ENCODE results near the gene PIGU.
"Not testable (repeated sequence)": the region's sequence is repeated elsewhere in the genome, so short reads cannot be mapped to it uniquely, and the experiment has no call there.

The PIGU gene

DNA sequence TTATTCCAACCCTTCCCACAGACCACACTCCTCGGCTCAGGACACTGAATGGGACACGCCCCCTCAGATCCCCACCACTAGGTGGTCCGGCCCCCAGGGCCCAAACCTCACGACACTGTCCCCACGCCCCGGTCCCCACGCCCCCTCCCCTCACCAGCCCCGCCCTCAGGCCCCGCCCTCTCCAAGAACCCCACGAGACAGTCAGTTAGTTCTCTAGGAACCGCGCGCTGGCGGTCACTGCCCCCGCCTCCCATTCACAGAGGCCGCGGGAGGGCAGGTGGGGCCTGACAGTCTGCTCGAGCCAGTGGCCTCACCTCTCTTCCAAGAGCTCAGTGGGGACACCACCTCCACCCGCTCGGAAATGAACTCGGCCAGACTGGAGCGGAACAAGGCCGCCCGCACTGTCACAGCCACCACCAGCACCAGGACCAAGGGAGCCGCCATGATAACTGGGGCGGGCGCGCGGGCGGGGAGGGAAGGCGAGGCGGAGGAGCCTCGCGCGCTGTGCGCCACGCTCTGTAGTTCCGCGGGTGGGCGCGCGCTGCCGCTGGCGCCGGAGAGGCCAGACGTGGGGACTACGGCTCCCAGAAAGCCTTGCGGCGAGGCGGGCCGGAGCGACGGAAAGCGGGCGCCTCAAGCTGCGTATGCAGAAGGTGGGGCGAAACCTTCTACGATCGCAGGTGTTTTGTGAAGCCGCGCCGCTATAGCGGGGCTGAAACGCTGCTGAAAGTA is at the start of gene PIGU:
PIGU (minus strand) TSS at position 451 of the 732 bp plus-strand sequence; CDS start at position 444, 7 bp downstream.
- DNase-seq (ENCODE audit: low read depth) = peak; percentile 88

DNA sequence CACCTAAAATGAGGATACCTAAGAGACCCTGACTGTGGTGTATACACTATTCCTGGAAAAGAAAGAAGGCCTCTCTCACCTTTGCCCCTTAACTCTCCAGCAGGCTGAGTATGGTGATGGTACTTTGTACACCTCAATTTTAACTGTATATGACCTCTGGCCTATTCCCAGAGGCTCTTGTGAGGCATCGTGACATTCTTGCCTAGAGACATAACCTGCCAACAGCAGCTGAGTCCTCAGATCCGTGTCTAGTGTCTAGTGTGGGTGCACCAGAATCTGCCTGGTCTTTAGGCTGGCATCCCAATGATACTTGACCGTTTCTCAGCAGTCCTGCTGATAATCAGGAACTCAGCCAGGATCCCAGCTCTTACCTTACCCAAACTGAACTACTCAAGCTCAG is 47.3 kb upstream of the PIGU start:
- DNase-seq (ENCODE audit: low read depth) = no peak

DNA sequence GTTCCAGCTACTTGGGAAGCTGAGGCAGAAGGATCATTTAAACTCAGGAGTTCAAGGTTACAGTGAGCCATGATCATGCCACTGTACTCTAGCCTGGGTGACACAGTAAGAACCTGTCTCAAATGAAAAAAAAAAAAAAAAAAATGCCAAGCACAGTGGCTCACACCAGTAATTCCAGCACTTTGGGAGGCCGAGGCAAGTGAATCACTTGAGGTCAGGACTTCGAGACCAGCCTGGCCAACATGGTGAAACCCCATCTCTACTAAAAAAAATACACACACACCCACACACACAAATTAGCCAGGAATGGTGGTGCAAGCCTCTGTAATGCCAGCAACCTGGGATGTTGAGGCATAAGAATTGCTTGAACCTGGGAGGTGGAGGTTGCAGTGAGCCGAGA is 45.7 kb upstream of the PIGU start:
- not testable (repeated sequence) for DNase-seq (ENCODE audit: low read depth)

DNA sequence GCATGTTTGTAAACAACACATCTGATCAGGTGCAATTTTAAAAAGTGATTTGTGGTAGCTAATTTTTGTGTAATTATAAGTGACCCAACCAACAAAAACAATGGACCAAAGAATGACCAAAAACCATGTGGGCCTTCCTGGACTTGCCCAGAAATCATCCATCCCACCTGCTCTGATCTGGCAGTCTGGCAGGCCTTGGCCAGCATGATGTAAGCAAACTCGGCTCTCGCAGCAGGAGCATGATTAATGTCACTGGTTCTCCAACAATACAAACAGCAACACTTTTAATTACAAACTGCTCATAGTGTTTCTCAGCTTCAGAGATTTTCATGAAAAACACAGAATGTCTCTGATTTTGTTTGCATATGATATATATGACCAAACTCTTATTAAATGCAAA is 43.4 kb upstream of the PIGU start:
- DNase-seq (ENCODE audit: low read depth) = no peak

- not testable (repeated sequence) for DNase-seq (ENCODE audit: low read depth)
These were observed 42.5 kb upstream of the PIGU start for GRCh38 chr20:34719242-34720017.

DNA sequence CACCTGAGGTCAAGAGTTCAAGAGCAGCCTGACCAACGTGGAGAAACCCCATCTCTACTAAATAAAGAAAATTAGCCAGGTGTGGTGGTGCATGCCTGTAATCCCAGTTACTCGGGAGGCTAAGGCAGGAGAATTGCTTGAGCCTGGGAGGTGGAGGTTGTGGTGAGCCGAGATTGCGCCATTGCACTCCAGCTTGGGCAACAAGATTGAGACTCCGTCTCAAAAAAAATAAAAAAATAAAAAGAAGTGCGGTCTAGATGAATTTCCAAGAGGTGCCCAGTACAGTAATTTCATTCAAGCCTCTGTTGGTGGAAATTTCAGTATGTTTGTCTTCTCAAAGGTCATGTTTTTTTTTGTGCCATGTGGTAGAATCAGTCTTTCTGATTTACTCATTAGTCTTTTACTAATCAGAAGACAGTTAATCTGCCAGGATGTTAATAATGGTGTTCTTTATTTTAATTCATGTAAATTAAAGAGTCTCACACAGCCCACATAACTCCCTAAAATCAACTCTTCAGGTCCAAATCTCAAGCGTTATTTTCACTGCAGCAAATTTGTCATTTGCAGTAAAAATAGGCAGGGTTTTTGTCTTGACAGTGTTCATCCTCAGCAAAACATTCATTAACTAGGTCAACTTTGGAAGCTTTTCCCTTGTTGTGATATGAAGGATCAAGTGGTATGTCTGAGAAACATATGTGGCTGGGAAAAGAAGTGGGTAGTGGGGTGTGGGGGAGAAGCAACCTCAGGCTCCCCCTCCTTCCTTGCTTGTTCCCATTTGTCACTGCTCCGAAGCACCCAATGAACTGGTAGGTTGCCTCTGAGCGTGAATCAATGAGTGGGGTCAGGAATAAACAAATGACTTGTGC is 40.6 kb upstream of the PIGU start:
- DNase-seq (ENCODE audit: low read depth) = no peak

DNA sequence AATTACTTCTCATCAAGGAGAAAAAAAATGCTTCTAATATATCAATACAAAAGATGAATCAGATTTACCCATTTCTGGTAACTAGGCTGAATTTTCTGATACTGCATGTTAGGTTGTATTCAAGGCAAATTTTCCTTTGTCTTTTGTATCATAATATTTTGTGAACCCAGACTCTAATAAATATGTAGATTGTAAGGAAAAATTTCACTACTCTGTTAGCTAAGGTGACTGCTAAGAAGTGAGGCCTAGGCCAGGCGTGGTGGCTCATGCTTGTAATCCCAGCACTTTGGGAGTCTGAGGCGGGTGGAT is 40.0 kb upstream of the PIGU start:
- no peak for DNase-seq (ENCODE audit: low read depth)

GRCh38 chr20:34715384-34715783 is 38.5 kb upstream of the PIGU start:
- DNase-seq (ENCODE audit: low read depth) = no peak

DNA sequence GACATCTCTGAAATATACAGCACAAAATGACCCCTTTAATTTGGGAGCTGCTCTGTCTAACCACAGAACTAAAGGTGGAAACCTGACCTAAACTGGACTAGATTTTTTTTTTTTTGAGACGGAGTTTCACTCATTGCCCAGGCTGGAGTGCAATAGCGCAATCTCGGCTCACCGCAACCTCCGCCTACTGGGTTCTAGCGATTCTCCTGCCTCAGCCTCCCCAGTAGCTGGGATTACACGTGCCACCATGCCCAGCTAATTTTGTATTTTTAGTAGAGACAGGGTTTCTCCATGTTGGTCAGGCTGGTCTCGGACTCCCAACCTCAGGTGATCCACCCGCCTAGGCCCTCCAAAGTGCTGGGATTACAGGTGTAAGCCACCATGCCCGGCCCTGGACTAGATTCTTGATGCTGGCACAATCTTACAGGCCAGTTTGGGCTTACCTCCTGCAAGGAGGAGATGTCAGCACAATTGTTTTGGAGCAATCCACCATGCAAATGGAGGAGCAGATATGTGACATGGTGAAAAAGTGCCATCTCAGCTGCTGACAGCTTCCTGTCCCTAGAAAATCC is 37.1 kb upstream of the PIGU start:
- not testable (repeated sequence) for DNase-seq (ENCODE audit: low read depth)

DNA sequence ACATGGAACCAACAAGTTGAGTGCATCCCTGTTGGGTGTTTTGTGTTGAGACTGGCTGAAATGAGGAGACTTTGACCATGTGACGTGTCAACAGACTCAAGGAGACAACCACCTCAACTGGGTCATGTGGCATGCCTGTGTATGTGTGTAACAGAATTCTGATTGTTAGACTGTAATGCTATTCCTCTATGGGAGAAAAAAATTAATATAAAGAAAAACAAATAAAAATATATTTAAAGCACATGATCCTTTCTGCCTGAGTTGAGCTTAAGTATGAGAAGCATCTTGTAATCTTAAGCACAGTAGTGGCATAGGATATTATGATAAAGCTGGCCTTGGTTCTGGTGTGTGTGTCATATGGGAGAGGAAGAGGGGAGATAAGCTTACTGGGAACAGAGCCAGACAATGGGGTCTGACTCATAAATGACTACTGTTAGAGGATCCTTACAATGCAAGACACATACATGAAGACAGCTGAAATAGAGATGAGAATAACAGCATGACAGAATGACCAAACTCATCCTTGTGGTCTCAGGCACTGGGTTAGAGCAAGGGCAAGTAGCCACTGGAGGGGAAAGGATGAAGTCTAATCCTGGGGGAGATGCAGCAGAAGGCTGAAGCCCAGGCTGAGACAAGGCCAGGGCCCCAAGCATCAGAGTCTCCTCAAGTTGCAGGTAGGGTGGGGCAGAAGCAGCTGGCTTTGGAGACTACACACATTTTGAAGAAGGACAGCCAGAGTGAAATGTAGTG is 36.5 kb upstream of the PIGU start:
- DNase-seq (ENCODE audit: low read depth) = no peak

GRCh38 chr20:34712525-34713192 is 35.8 kb upstream of the PIGU start:
- no peak for DNase-seq (ENCODE audit: low read depth)

GRCh38 chr20:34711813-34712430 is 35.0 kb upstream of the PIGU start:
- DNase-seq (ENCODE audit: low read depth) = no peak

DNA sequence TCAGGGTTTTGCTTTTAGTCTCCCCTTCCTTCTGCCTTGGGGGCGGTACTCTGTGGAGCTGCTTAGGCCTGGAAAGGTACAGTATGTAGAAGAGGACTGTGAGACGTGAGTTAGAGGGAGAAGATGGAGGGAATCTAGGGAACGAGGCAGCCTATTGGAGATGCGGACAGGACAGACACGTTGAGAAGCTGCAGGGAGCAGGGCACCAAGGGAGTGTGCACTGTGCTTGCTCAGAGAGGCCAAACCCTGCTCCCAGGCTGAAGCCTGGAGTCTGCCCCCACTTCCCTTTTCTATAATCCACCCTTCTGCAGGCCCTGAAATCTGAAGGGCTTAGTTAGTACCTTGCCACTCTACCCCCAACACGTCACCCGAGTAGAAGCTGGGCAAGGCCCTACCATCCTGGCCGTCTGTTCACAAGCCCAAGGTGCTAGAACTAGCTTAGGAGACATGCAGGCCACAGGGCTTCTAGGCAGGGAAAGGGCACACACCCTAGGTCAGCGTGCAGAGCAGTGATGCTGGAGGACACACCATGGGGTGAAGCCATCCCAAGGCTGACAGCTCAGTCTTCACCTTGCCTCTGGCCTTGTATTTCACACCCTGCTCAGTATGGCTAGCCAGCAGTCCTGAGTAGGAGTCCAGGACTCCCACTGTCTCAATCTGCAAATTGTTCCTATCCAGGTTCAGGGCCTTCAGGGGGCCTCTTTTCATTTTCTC is 34.1 kb upstream of the PIGU start:
- DNase-seq (ENCODE audit: low read depth) = no peak

GRCh38 chr20:34710568-34710839 is 33.6 kb upstream of the PIGU start:
- no peak for DNase-seq (ENCODE audit: low read depth)

- no peak for DNase-seq (ENCODE audit: low read depth)
These were observed 33.1 kb upstream of the PIGU start for GRCh38 chr20:34709831-34710567.

- peak; percentile 66 for DNase-seq (ENCODE audit: low read depth)
These were observed 32.3 kb upstream of the PIGU start for GRCh38 chr20:34709044-34709830.

DNA sequence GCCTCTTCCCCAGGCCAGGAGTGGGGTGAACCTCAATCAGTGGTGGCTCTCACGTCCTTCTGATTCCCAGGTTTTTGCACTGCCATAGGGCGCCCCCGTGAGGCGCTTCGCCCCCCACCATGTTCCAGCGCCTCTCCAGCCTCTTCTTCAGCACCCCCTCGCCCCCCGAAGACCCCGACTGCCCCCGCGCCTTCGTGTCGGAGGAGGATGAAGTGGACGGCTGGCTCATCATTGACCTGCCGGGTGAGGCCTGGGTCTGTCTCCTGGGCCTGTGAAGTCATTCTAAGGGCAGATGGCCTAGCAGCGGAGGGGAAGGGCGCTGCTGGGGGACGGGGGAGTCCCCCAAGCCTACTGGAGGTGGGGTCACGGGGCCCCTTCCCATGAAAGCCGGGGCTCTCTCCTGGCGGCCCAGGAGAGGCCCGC is 31.7 kb upstream of the PIGU start:
- peak; percentile 22 for DNase-seq (ENCODE audit: low read depth)

GRCh38 chr20:34706912-34707784 is 30.3 kb upstream of the PIGU start:
- no peak for DNase-seq (ENCODE audit: low read depth)

Measured in stimulated activated CD8-positive, alpha-beta memory T cell treated with anti-CD3 and anti-CD28 coated beads, Interleukin-7, amount 100 ng/mL, for 24 hours (primary cell).